ENCODE results near the gene CUBN.

DNA sequence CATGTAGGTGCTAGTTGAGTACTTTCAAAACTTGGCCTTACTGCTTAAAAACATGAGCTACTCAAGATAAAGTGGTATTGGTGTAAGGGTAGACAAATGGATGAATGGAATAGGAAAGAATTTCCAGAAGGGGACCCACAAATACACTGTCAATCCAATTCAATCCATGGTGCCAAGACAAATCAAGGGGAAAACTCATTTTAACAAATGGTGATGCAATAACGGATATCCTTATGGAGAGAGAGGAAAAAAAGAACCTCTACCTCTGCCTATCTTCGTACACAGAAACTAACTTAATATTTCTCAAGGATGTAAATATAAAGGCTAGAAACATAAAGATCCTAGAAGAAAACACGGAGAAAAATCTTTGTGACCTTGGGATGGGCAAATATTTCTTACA lies 188.5 kb downstream of the CUBN start:
- TF ChIP-seq, protein P1, sequence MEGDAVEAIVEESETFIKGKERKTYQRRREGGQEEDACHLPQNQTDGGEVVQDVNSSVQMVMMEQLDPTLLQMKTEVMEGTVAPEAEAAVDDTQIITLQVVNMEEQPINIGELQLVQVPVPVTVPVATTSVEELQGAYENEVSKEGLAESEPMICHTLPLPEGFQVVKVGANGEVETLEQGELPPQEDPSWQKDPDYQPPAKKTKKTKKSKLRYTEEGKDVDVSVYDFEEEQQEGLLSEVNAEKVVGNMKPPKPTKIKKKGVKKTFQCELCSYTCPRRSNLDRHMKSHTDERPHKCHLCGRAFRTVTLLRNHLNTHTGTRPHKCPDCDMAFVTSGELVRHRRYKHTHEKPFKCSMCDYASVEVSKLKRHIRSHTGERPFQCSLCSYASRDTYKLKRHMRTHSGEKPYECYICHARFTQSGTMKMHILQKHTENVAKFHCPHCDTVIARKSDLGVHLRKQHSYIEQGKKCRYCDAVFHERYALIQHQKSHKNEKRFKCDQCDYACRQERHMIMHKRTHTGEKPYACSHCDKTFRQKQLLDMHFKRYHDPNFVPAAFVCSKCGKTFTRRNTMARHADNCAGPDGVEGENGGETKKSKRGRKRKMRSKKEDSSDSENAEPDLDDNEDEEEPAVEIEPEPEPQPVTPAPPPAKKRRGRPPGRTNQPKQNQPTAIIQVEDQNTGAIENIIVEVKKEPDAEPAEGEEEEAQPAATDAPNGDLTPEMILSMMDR (IDR thresholded peaks at IDR 0.05; ENCODE audit: insufficient read depth, low read depth, low read length), result no peak
- no peak for TF ChIP-seq EZH2 (IDR thresholded peaks at IDR 0.05; ENCODE audit: insufficient read depth, low read length)

Data from astrocyte (in vitro differentiated cells and primary cell).